ENCODE results near the gene RUNX3.

Gene RUNX3

DNA sequence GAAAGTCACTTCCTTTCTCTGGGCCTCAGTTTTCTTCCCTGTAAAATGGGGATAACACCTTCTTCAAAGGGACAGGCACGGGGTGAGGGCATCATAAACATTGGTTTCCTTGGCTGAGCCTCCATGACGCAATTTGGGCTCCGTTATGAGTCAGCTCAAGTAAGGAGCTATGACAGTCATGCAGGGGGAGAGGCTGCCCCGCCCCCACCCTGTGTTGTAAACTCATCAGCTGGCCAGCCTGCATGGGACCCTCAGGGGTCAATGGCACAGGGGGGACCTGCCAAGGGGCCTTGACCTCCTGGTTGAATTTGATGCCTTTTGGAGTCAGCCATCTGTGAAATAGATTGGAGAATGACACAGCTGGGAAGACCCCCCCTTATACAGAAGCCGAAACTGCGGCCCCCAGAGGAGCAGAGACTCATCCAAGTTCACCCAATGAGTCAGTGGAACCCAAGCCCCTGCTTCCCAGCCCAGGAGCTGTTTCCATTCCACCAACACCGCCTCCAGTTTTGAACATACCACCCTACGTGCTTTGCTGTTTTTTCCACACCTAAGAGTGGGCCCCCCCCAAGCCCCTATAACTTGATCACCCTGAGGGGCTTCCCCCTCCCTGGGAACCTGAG lies 36.8 kb upstream of the RUNX3 start:
- peaks cover 11% of the 10 kb centered on the region for H3K4me1 ChIP-seq (ENCODE audit: control insufficient read depth, low read length)
- H3K9me2 ChIP-seq (replicated peaks; ENCODE audit: control insufficient read depth, low read length): no peaks in the 10 kb centered on the region
- H3F3A ChIP-seq (ENCODE audit: control insufficient read depth, insufficient read depth): no peaks in the 10 kb centered on the region
- H3K4me2 ChIP-seq (ENCODE audit: low read length): no peak overlapping the region
- H3K4me3 ChIP-seq (ENCODE audit: low read length): no peak overlapping the region
- H3K27ac ChIP-seq (ENCODE audit: low read depth, low read length): no peak overlapping the region
- TF ChIP-seq, protein P1, sequence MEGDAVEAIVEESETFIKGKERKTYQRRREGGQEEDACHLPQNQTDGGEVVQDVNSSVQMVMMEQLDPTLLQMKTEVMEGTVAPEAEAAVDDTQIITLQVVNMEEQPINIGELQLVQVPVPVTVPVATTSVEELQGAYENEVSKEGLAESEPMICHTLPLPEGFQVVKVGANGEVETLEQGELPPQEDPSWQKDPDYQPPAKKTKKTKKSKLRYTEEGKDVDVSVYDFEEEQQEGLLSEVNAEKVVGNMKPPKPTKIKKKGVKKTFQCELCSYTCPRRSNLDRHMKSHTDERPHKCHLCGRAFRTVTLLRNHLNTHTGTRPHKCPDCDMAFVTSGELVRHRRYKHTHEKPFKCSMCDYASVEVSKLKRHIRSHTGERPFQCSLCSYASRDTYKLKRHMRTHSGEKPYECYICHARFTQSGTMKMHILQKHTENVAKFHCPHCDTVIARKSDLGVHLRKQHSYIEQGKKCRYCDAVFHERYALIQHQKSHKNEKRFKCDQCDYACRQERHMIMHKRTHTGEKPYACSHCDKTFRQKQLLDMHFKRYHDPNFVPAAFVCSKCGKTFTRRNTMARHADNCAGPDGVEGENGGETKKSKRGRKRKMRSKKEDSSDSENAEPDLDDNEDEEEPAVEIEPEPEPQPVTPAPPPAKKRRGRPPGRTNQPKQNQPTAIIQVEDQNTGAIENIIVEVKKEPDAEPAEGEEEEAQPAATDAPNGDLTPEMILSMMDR (IDR thresholded peaks at IDR 0.05; ENCODE audit: low read depth, low read length, poor library complexity, severe bottlenecking): no peak
- TF ChIP-seq EZH2phosphoT487 (IDR thresholded peaks at IDR 0.05; ENCODE audit: borderline replicate concordance, low read length): no peak
- H4K20me1 ChIP-seq (ENCODE audit: control insufficient read depth, insufficient read depth, low read depth, low read length): no peaks in the 10 kb centered on the region; the same call in 1 of the 2 replicates
- H3K79me2 ChIP-seq (ENCODE audit: control insufficient read depth, low read length): no peaks in the 10 kb centered on the region
- no peaks in the 10 kb centered on the region for H3K27me3 ChIP-seq (ENCODE audit: control insufficient read depth, low read length)
- no peaks in the 10 kb centered on the region for H3K36me3 ChIP-seq (ENCODE audit: control insufficient read depth, low read length)
- no peaks in the 10 kb centered on the region for H3K9me3 ChIP-seq (ENCODE audit: control insufficient read depth, insufficient read depth, low read length)

DNA sequence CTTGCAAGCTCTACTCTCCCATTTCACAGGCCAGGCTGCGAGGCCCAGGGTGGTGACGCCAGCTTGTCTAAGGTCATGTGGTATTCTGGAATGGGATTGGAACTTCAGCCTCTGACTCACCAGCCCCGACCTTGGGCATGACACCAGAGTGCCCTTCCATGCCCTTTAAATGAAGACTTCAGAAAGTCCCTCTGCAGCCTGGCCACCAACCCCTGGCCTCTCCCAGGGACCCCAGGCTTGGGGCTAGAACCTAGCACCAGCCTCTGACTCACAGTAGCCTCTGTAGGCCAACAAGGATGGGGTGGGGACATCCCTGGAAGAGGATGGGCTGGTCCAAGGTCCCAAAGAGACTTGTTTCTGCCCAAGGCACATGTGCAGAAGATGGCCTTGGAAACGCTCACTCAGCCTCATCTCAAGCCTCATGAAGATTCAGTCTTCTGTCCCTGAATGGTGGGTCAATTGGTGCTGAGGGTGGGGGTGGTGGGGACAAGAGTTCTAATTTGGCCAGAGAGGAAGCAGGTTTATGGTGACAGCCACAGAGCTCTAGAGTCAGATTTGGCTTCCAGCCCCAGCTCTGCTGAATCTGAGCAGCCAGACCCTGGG lies 36.1 kb upstream of the RUNX3 start:
- Histone ChIP-seq H3K36me3 (ENCODE audit: control insufficient read depth, low read length) (no peaks in the 10 kb centered on the region), H3K4me1 (ENCODE audit: control insufficient read depth, low read length) (peaks cover 11% of the 10 kb centered on the region), H3K4me2 (ENCODE audit: low read length) (no peak overlapping the region), H3K27ac (ENCODE audit: low read depth, low read length) (no peak overlapping the region), H3F3A (ENCODE audit: control insufficient read depth, insufficient read depth) (no peaks in the 10 kb centered on the region), H3K79me2 (ENCODE audit: control insufficient read depth, low read length) (no peaks in the 10 kb centered on the region), H3K4me3 (ENCODE audit: low read length) (no peak overlapping the region), H3K27me3 (ENCODE audit: control insufficient read depth, low read length) (no peaks in the 10 kb centered on the region), H3K9me3 (ENCODE audit: control insufficient read depth, insufficient read depth, low read length) (no peaks in the 10 kb centered on the region), H3K9me2 (replicated peaks; ENCODE audit: control insufficient read depth, low read length) (no peaks in the 10 kb centered on the region), H4K20me1 (ENCODE audit: control insufficient read depth, insufficient read depth, low read depth, low read length) (no peaks in the 10 kb centered on the region; the same call in 1 of the 2 replicates)
- TF ChIP-seq EZH2phosphoT487 (IDR thresholded peaks at IDR 0.05; ENCODE audit: borderline replicate concordance, low read length): no peak
- TF ChIP-seq, protein P1 (IDR thresholded peaks at IDR 0.05; ENCODE audit: low read depth, low read length, poor library complexity, severe bottlenecking): no peak

DNA sequence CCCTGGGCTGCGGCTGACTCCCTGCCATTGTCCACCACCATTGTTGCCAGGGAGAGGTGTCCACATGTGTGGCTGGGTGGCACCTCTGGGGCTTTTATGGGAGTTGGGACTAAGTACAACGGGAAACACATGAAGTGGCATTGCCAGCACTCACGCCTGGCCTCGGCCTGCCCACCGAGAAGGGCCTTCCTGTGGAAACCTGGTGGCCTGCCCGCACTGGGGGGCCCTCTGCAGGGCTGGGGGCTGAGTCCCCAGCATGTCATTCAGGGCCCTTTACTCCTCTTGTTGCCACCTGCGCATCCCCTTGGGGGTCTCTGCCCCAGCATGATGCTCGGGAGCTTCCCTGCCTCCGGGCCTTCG lies 35.5 kb upstream of the RUNX3 start:
- no peak for TF ChIP-seq EZH2phosphoT487 (IDR thresholded peaks at IDR 0.05; ENCODE audit: borderline replicate concordance, low read length)
- Histone ChIP-seq H3K79me2 (ENCODE audit: control insufficient read depth, low read length) (no peaks in the 10 kb centered on the region), H3K27ac (ENCODE audit: low read depth, low read length) (no peak overlapping the region), H3K9me3 (ENCODE audit: control insufficient read depth, insufficient read depth, low read length) (no peaks in the 10 kb centered on the region), H3K9me2 (replicated peaks; ENCODE audit: control insufficient read depth, low read length) (no peaks in the 10 kb centered on the region), H3K4me1 (ENCODE audit: control insufficient read depth, low read length) (peaks cover 11% of the 10 kb centered on the region), H3F3A (ENCODE audit: control insufficient read depth, insufficient read depth) (no peaks in the 10 kb centered on the region), H3K27me3 (ENCODE audit: control insufficient read depth, low read length) (no peaks in the 10 kb centered on the region), H3K4me3 (ENCODE audit: low read length) (no peak overlapping the region), H3K36me3 (ENCODE audit: control insufficient read depth, low read length) (no peaks in the 10 kb centered on the region), H3K4me2 (ENCODE audit: low read length) (no peak overlapping the region), H4K20me1 (ENCODE audit: control insufficient read depth, insufficient read depth, low read depth, low read length) (no peaks in the 10 kb centered on the region)

DNA sequence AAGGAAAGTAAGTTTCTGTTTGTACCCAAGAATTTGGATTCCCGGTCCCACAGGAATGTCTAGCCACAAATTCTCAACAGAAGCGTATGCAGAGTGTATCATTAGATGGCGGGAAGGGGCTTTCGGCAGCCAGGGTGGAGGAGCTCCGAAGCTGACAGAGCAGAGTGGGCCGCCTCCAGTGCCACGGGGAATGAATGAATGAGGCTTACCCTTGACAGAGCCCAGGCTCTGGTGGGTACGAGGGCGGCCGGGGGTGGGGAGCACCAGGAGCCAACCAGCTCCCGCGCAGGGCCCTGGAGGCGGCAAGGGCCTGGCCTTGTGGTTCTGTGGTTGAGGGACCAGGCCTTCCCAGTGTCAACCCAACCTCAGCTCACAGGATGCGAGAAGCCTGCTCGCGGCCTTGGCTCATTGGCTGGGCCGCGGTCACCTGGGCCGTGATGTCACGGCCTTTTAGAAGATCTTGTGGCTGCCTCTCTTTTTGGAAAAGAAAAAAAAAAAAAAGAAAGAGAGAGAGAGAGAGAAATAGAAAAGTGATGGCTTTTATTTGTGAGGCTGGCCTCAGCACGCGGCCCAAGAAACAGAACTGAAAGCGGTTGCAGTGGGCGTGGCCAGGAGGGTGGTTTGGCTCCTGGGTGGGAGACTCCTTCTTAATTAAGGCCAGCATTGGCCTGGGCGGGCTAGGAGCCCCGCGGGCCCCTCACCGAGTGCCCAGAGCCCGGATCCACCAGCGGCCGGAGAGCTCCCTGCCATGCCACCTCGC lies 34.9 kb upstream of the RUNX3 start:
- H3K27ac ChIP-seq (ENCODE audit: low read depth, low read length): no peak overlapping the region

More for the DNA sequence above, 34.9 kb upstream of the RUNX3 start:
- Histone ChIP-seq H3K9me2 (replicated peaks; ENCODE audit: control insufficient read depth, low read length) (no peaks in the 10 kb centered on the region), H3K27me3 (ENCODE audit: control insufficient read depth, low read length) (no peaks in the 10 kb centered on the region), H3K4me1 (ENCODE audit: control insufficient read depth, low read length) (peaks cover 11% of the 10 kb centered on the region), H3F3A (ENCODE audit: control insufficient read depth, insufficient read depth) (no peaks in the 10 kb centered on the region), H3K4me2 (ENCODE audit: low read length) (no peak overlapping the region), H3K36me3 (ENCODE audit: control insufficient read depth, low read length) (no peaks in the 10 kb centered on the region), H3K9me3 (ENCODE audit: control insufficient read depth, insufficient read depth, low read length) (no peaks in the 10 kb centered on the region), H3K79me2 (ENCODE audit: control insufficient read depth, low read length) (no peaks in the 10 kb centered on the region), H4K20me1 (ENCODE audit: control insufficient read depth, insufficient read depth, low read depth, low read length) (no peaks in the 10 kb centered on the region), H3K4me3 (ENCODE audit: low read length) (no peak overlapping the region)
- TF ChIP-seq EZH2phosphoT487 (IDR thresholded peaks at IDR 0.05; ENCODE audit: borderline replicate concordance, low read length): no peak
- TF ChIP-seq, protein P1 (IDR thresholded peaks at IDR 0.05; ENCODE audit: low read depth, low read length, poor library complexity, severe bottlenecking): no peak
